GM23248 (cell line): ENCODE measurements around the gene HBM.
"Not testable (repeated sequence)": the region's sequence is repeated elsewhere in the genome, so short reads cannot be mapped to it uniquely, and the experiment has no call there.

Source experiments
- EZH2 ChIP-seq: fragments of 200-600 bp; sonication (generic); IDR thresholded peaks from 2 replicates; pipeline ENCODE4 v1.6.1; 2018; ENCODE audit warnings: antibody characterized with exemption, mild to moderate bottlenecking; ENCODE audit not compliant: insufficient read depth, poor library complexity, severe bottlenecking
- EZH2phosphoT487 ChIP-seq: fragments of 200-600 bp; sonication (generic); IDR thresholded peaks from 2 replicates; pipeline ENCODE4 v1.6.1; 2018; ENCODE audit warnings: antibody characterized with exemption, moderate library complexity, mild to moderate bottlenecking, low read depth; ENCODE audit not compliant: insufficient read depth

DNA sequence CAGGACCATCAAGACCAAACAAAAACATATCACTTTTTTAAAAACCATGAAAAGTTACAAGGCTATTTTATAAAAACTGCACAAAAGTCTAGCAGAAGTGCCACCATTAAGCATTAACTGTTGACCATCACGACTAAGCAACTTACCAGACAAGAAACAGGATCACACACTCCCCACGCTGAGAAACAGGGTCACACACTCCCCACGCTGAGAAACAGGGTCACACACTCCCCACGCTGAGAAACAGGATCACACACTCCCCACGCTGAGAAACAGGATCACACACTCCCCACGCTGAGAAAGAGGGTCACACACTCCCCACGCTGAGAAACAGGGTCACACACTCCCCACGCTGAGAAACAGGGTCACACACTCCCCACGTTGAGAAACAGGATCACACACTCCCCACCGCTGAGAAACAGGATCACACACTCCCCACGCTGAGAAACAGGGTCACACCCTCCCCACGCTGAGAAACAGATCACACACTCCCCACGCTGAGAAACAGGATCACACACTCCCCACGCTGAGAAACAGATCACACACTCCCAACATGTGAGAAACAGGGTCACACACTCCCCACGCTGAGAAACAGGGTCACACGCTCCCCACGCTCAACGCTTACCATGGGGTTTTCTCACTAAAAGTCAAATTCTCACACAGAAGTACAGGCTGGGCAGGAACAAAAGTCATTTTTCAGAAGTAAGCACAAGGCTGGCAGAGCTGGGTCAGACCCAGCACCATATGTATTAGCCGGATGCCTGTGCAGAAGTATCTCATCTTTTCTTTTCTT lies 42.0 kb upstream of the HBM start:
- TF ChIP-seq EZH2phosphoT487, EZH2: not testable (repeated sequence)
